GM23338 (cell line): ENCODE results near the gene SFT2D1. TPM values are rescaled to one million over a fixed set of nuclear protein-coding genes. Genes with fewer than 3 reads are reported as not detected.
A peak's percentile ranks its signal among the peaks of the same experiment; 100 is the strongest.

ENCODE experiments used
- ATAC-seq: fragments of 200-7000 bp; cut with Tn5 transposase; 3 replicates; pipeline ENCODE4 v1.9.1; 2020
- DNase-seq: peaks from one replicate; pipeline ENCODE4 v3.0.0-alpha.2; 2015; ENCODE audit warnings: low spot score
- H2AFZ ChIP-seq: fragments of 200-600 bp; sonication (generic); 2 replicates; pipeline ENCODE4 v1.8.0; 2016; ENCODE audit warnings: antibody characterized with exemption, mild to moderate bottlenecking, moderate library complexity
- H3F3A ChIP-seq: fragments of 200-600 bp; sonication (generic); replicated peaks from 2 replicates; pipeline ENCODE4 v1.8.0; 2017; ENCODE audit warnings: antibody characterized with exemption, mixed run types, low read depth
- H3K27ac ChIP-seq: fragments of 200-600 bp; sonication (generic); 2 replicates; pipeline ENCODE4 v1.6.1; 2016; ENCODE audit warnings: low read depth
- H3K27me3 ChIP-seq: fragments of 200-600 bp; sonication (generic); 2 replicates; pipeline ENCODE4 v1.8.0; 2016; ENCODE audit warnings: mild to moderate bottlenecking, mixed run types, moderate library complexity; ENCODE audit not compliant: insufficient read depth
- H3K36me3 ChIP-seq: fragments of 200-600 bp; sonication (generic); 2 replicates; pipeline ENCODE4 v1.8.0; 2016; ENCODE audit warnings: mild to moderate bottlenecking; ENCODE audit not compliant: insufficient read depth
- H3K4me1 ChIP-seq: fragments of 200-600 bp; sonication (generic); 2 replicates; pipeline ENCODE4 v1.8.0; 2016; ENCODE audit warnings: mild to moderate bottlenecking, moderate library complexity; ENCODE audit not compliant: insufficient read depth
- H3K4me2 ChIP-seq: fragments of 200-600 bp; sonication (generic); 2 replicates; pipeline ENCODE4 v1.7.1; 2017; ENCODE audit warnings: mixed run types
- H3K4me3 ChIP-seq: fragments of 200-600 bp; sonication (generic); 2 replicates; pipeline ENCODE4 v1.6.1; 2016; ENCODE audit warnings: mixed run types
- H3K79me2 ChIP-seq: fragments of 200-600 bp; sonication (generic); replicated peaks from 2 replicates; pipeline ENCODE4 v1.8.0; 2017; ENCODE audit warnings: mild to moderate bottlenecking; ENCODE audit not compliant: insufficient read depth
- H3K9me2 ChIP-seq: fragments of 200-600 bp; sonication (generic); 2 replicates; pipeline ENCODE4 v1.8.0; 2017; ENCODE audit not compliant: insufficient read depth
- H4K20me1 ChIP-seq: fragments of 200-600 bp; sonication (generic); replicated peaks from 2 replicates; pipeline ENCODE4 v1.8.0; 2017; ENCODE audit warnings: mild to moderate bottlenecking; ENCODE audit not compliant: insufficient read depth
- H3K27ac Mint-ChIP-seq: 2 replicates; pipeline ENCODE4 v1.8.0; 2020; ENCODE audit warnings: inconsistent platforms, mild to moderate bottlenecking, moderate library complexity, mixed read lengths
- H3K27me3 Mint-ChIP-seq: 3 replicates; pipeline ENCODE4 v1.8.0; 2022; ENCODE audit warnings: low read depth, mild to moderate bottlenecking, moderate library complexity, mixed read lengths, inconsistent platforms; ENCODE audit not compliant: insufficient read depth, poor library complexity
- H3K36me3 Mint-ChIP-seq: 3 replicates; pipeline ENCODE4 v1.8.0; 2021; ENCODE audit warnings: low read depth, mild to moderate bottlenecking, inconsistent platforms, moderate library complexity, mixed read lengths
- H3K4me1 Mint-ChIP-seq: 3 replicates; pipeline ENCODE4 v1.8.0; 2020; ENCODE audit warnings: mild to moderate bottlenecking, inconsistent platforms, mixed read lengths
- H3K4me3 Mint-ChIP-seq: 3 replicates; pipeline ENCODE4 v1.8.0; 2021; ENCODE audit warnings: moderate library complexity, mild to moderate bottlenecking, inconsistent platforms, mixed read lengths
- H3K9me3 Mint-ChIP-seq: 3 replicates; pipeline ENCODE4 v1.8.0; 2020; ENCODE audit warnings: moderate library complexity, mild to moderate bottlenecking, inconsistent platforms, mixed read lengths
- CREB1 ChIP-seq: fragments of 250-450 bp; sonication (Bioruptor Pico); IDR thresholded peaks from 2 replicates; pipeline ENCODE4 v1.5.0; 2020; ENCODE audit warnings: low read depth, mild to moderate bottlenecking, moderate library complexity
- ETS1 ChIP-seq: IDR thresholded peaks from 2 replicates; pipeline ENCODE4 v1.6.1; 2016; ENCODE audit warnings: antibody characterized with exemption
- EZH2 ChIP-seq: fragments of 200-600 bp; sonication (generic); IDR thresholded peaks from one replicate; pipeline ENCODE4 v1.8.0; 2017; ENCODE audit warnings: antibody characterized with exemption, mild to moderate bottlenecking, low read depth; ENCODE audit not compliant: unreplicated experiment
- EZH2phosphoT487 ChIP-seq: fragments of 200-600 bp; sonication (generic); IDR thresholded peaks from one replicate; pipeline ENCODE4 v1.8.1; 2018; ENCODE audit warnings: antibody characterized with exemption; ENCODE audit not compliant: unreplicated experiment
- JUNB ChIP-seq: IDR thresholded peaks from one replicate; pipeline ENCODE4 v1.6.1; 2016; ENCODE audit warnings: antibody characterized with exemption; ENCODE audit not compliant: unreplicated experiment
- NANOG ChIP-seq: IDR thresholded peaks from 2 replicates; pipeline ENCODE4 v1.6.1; 2016; ENCODE audit warnings: antibody characterized with exemption, borderline replicate concordance
- STAT1 ChIP-seq: IDR thresholded peaks from one replicate; pipeline ENCODE4 v1.6.1; 2016; ENCODE audit warnings: antibody characterized with exemption; ENCODE audit not compliant: unreplicated experiment
- ZNF114 ChIP-seq: fragments of 250-450 bp; sonication (Bioruptor Pico); IDR thresholded peaks from 2 replicates; pipeline ENCODE4 v1.5.0; 2020; ENCODE audit warnings: mild to moderate bottlenecking, moderate library complexity
- ZNF331 ChIP-seq: fragments of 250-450 bp; sonication (Bioruptor Pico); IDR thresholded peaks from 2 replicates; pipeline ENCODE4 v1.5.0; 2020; ENCODE audit warnings: low read depth, mild to moderate bottlenecking, moderate library complexity
- polyA plus RNA-seq: library from polyadenylated mRNA; unstranded; fragments of >200 nt; fragmentation: Nextera tagmentation; extraction: Ambion mirVana; gene quantifications from 2 replicates; pipeline ENCODE4 v1.2.1, GENCODE V29; 2016
- total RNA-seq: library from RNA; depleted of rRNA; stranded (reverse); fragments of >200 nt; shearing (Covaris generic); gene quantifications from 2 replicates; pipeline ENCODE4 v1.2.3, GENCODE V29; 2014
- TF ChIP-seq, protein P1 (sequence below): fragments of 250-450 bp; sonication (Bioruptor Pico); IDR thresholded peaks from 2 replicates; pipeline ENCODE4 v1.5.0; 2020; ENCODE audit warnings: mild to moderate bottlenecking, moderate library complexity
- TF ChIP-seq, protein P2 (sequence below): IDR thresholded peaks from one replicate; pipeline ENCODE4 v1.6.1; 2018; ENCODE audit warnings: antibody characterized with exemption; ENCODE audit not compliant: unreplicated experiment
- TF ChIP-seq, protein P3 (sequence below), 2 experiments: fragments of 200-600 bp in 1 of 2; sonication (generic) in 1 of 2; conservative IDR thresholded peaks; 2 replicates each; pipeline versions ENCODE4 v1.5.1 to v1.6.1; 2016 to 2017; ENCODE audit warnings: antibody characterized with exemption in 2 of 2, low read depth in 2 of 2, mild to moderate bottlenecking in 2 of 2, moderate library complexity in 1 of 2

Gene SFT2D1
- total and polyA plus RNA-seq, 2 experiments from 2014 or later = 74.7 to 120 TPM

DNA sequence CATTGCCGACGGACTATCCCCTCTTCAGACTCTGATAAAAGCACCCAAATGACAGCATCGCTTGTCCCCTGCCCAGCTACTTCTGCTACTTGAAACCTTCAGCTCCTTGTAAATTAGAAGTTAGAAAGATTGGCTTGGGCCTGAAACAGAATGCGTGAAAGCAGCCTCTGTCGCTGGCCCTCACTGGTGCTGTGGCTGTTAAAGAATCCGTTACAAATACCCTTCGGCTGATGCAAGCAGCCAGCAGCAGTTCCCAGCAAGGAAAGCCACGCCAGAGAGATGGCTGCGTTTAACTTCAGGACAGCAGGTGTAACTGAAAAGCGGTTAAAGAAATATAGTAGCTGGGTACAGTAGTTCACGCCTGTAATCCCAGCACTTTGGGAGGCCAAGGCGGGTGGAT, 31.7 kb downstream of the SFT2D1 start:
- no peak overlapping the region for H3K27ac ChIP-seq
- no peak overlapping the region; the same call in 1 of the 2 replicates for H2AFZ ChIP-seq
- Mint-ChIP-seq H3K4me3 (no peak overlapping the region), H3K4me1 (peaks cover 14% of the 10 kb centered on the region), H3K36me3 (no peaks in the 10 kb centered on the region; the same call in 2 of the 3 replicates), H3K9me3 (no peaks in the 10 kb centered on the region), H3K27me3 (peaks cover 37% of the 10 kb centered on the region), H3K27ac (no peak overlapping the region)
- H3F3A ChIP-seq = 0 out of 2 replicates have a peak, but pooled peaks cover 3% of the 10 kb centered on the region
- no peaks in the 10 kb centered on the region for H3K79me2 ChIP-seq
- peak; percentile 32 for DNase-seq
- no peak for ATAC-seq
- no peak overlapping the region for H3K4me2 ChIP-seq
- H3K27me3 ChIP-seq = peaks cover 52% of the 10 kb centered on the region
- H4K20me1 ChIP-seq = no peaks in the 10 kb centered on the region; the same call in none of the 2 replicates
- H3K36me3 ChIP-seq = no peaks in the 10 kb centered on the region; the same call in 1 of the 2 replicates
- H3K4me1 ChIP-seq = peaks cover 13% of the 10 kb centered on the region
- no peaks in the 10 kb centered on the region for H3K9me2 ChIP-seq
- no peak for TF ChIP-seq NANOG
- no peak for TF ChIP-seq EZH2
- TF ChIP-seq EZH2phosphoT487 = no peak
- TF ChIP-seq, protein P1, sequence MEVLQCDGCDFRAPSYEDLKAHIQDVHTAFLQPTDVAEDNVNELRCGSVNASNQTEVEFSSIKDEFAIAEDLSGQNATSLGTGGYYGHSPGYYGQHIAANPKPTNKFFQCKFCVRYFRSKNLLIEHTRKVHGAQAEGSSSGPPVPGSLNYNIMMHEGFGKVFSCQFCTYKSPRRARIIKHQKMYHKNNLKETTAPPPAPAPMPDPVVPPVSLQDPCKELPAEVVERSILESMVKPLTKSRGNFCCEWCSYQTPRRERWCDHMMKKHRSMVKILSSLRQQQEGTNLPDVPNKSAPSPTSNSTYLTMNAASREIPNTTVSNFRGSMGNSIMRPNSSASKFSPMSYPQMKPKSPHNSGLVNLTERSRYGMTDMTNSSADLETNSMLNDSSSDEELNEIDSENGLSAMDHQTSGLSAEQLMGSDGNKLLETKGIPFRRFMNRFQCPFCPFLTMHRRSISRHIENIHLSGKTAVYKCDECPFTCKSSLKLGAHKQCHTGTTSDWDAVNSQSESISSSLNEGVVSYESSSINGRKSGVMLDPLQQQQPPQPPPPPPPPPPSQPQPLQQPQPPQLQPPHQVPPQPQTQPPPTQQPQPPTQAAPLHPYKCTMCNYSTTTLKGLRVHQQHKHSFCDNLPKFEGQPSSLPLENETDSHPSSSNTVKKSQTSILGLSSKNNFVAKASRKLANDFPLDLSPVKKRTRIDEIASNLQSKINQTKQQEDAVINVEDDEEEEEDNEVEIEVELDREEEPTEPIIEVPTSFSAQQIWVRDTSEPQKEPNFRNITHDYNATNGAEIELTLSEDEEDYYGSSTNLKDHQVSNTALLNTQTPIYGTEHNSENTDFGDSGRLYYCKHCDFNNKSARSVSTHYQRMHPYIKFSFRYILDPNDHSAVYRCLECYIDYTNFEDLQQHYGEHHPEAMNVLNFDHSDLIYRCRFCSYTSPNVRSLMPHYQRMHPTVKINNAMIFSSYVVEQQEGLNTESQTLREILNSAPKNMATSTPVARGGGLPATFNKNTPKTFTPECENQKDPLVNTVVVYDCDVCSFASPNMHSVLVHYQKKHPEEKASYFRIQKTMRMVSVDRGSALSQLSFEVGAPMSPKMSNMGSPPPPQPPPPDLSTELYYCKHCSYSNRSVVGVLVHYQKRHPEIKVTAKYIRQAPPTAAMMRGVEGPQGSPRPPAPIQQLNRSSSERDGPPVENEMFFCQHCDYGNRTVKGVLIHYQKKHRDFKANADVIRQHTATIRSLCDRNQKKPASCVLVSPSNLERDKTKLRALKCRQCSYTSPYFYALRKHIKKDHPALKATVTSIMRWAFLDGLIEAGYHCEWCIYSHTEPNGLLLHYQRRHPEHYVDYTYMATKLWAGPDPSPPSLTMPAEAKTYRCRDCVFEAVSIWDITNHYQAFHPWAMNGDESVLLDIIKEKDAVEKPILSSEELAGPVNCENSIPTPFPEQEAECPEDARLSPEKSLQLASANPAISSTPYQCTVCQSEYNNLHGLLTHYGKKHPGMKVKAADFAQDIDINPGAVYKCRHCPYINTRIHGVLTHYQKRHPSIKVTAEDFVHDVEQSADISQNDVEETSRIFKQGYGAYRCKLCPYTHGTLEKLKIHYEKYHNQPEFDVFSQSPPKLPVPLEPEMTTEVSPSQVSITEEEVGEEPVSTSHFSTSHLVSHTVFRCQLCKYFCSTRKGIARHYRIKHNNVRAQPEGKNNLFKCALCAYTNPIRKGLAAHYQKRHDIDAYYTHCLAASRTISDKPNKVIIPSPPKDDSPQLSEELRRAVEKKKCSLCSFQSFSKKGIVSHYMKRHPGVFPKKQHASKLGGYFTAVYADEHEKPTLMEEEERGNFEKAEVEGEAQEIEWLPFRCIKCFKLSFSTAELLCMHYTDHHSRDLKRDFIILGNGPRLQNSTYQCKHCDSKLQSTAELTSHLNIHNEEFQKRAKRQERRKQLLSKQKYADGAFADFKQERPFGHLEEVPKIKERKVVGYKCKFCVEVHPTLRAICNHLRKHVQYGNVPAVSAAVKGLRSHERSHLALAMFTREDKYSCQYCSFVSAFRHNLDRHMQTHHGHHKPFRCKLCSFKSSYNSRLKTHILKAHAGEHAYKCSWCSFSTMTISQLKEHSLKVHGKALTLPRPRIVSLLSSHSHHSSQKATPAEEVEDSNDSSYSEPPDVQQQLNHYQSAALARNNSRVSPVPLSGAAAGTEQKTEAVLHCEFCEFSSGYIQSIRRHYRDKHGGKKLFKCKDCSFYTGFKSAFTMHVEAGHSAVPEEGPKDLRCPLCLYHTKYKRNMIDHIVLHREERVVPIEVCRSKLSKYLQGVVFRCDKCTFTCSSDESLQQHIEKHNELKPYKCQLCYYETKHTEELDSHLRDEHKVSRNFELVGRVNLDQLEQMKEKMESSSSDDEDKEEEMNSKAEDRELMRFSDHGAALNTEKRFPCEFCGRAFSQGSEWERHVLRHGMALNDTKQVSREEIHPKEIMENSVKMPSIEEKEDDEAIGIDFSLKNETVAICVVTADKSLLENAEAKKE (CRISPR knock-in tag) = no peak
- TF ChIP-seq, protein P2, sequence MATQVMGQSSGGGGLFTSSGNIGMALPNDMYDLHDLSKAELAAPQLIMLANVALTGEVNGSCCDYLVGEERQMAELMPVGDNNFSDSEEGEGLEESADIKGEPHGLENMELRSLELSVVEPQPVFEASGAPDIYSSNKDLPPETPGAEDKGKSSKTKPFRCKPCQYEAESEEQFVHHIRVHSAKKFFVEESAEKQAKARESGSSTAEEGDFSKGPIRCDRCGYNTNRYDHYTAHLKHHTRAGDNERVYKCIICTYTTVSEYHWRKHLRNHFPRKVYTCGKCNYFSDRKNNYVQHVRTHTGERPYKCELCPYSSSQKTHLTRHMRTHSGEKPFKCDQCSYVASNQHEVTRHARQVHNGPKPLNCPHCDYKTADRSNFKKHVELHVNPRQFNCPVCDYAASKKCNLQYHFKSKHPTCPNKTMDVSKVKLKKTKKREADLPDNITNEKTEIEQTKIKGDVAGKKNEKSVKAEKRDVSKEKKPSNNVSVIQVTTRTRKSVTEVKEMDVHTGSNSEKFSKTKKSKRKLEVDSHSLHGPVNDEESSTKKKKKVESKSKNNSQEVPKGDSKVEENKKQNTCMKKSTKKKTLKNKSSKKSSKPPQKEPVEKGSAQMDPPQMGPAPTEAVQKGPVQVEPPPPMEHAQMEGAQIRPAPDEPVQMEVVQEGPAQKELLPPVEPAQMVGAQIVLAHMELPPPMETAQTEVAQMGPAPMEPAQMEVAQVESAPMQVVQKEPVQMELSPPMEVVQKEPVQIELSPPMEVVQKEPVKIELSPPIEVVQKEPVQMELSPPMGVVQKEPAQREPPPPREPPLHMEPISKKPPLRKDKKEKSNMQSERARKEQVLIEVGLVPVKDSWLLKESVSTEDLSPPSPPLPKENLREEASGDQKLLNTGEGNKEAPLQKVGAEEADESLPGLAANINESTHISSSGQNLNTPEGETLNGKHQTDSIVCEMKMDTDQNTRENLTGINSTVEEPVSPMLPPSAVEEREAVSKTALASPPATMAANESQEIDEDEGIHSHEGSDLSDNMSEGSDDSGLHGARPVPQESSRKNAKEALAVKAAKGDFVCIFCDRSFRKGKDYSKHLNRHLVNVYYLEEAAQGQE = no peak
- TF ChIP-seq STAT1 = no peak
- no peak for TF ChIP-seq ETS1
- TF ChIP-seq, protein P3, sequence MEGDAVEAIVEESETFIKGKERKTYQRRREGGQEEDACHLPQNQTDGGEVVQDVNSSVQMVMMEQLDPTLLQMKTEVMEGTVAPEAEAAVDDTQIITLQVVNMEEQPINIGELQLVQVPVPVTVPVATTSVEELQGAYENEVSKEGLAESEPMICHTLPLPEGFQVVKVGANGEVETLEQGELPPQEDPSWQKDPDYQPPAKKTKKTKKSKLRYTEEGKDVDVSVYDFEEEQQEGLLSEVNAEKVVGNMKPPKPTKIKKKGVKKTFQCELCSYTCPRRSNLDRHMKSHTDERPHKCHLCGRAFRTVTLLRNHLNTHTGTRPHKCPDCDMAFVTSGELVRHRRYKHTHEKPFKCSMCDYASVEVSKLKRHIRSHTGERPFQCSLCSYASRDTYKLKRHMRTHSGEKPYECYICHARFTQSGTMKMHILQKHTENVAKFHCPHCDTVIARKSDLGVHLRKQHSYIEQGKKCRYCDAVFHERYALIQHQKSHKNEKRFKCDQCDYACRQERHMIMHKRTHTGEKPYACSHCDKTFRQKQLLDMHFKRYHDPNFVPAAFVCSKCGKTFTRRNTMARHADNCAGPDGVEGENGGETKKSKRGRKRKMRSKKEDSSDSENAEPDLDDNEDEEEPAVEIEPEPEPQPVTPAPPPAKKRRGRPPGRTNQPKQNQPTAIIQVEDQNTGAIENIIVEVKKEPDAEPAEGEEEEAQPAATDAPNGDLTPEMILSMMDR (conservative IDR thresholded peaks at IDR 0.05; ENCODE audit: low read depth in 2 of 2) = no peak
- TF ChIP-seq ZNF331 (CRISPR knock-in tag) = no peak
- TF ChIP-seq ZNF114 (CRISPR knock-in tag) = no peak
- TF ChIP-seq CREB1 (CRISPR knock-in tag) = no peak
- no peak for TF ChIP-seq JUNB
- no peak overlapping the region for H3K4me3 ChIP-seq
